DOHH2 (cell line): ENCODE measurements around the gene NQO2.
"Not testable (repeated sequence)": the region's sequence is repeated elsewhere in the genome, so short reads cannot be mapped to it uniquely, and the experiment has no call there.

Experiments used
- H3F3A ChIP-seq: fragments of 200-600 bp; sonication (generic), shearing (Covaris generic); 2 replicates; pipeline ENCODE4 v1.6.0; 2016; ENCODE audit warnings: antibody characterized with exemption, mild to moderate bottlenecking; ENCODE audit not compliant: control insufficient read depth, insufficient read depth
- H3K27ac ChIP-seq: fragments of 200-600 bp; sonication (generic); 2 replicates; pipeline ENCODE4 v1.5.1; 2014; ENCODE audit warnings: low read depth, mild to moderate bottlenecking, low read length, moderate library complexity
- H3K27me3 ChIP-seq: fragments of 200-600 bp; sonication (generic); 2 replicates; pipeline ENCODE4 v1.6.1; 2014; ENCODE audit warnings: mild to moderate bottlenecking, low read length, mixed read lengths; ENCODE audit not compliant: control insufficient read depth
- H3K36me3 ChIP-seq: fragments of 200-600 bp; sonication (generic); 2 replicates; pipeline ENCODE4 v1.6.1; 2014; ENCODE audit warnings: mild to moderate bottlenecking, low read length, moderate library complexity, mixed read lengths; ENCODE audit not compliant: control insufficient read depth
- H3K4me1 ChIP-seq: fragments of 200-600 bp; sonication (generic); 2 replicates; pipeline ENCODE4 v1.6.1; 2014; ENCODE audit warnings: mild to moderate bottlenecking, low read length, mixed read lengths; ENCODE audit not compliant: control insufficient read depth
- H3K4me2 ChIP-seq: fragments of 200-600 bp; sonication (generic); 2 replicates; pipeline ENCODE4 v1.6.0; 2014; ENCODE audit warnings: mild to moderate bottlenecking, low read length, moderate library complexity
- H3K4me3 ChIP-seq: fragments of 200-600 bp; sonication (generic); 2 replicates; pipeline ENCODE4 v1.5.1; 2014; ENCODE audit warnings: mild to moderate bottlenecking, low read length, mixed read lengths
- H3K79me2 ChIP-seq: fragments of 200-600 bp; sonication (generic); 2 replicates; pipeline ENCODE4 v1.6.1; 2014; ENCODE audit warnings: mild to moderate bottlenecking, low read length, mixed read lengths; ENCODE audit not compliant: control insufficient read depth
- H3K9me2 ChIP-seq: fragments of 200-600 bp; sonication (generic); replicated peaks from 2 replicates; pipeline ENCODE4 v1.6.1; 2014; ENCODE audit warnings: mild to moderate bottlenecking, low read length, mixed read lengths; ENCODE audit not compliant: control insufficient read depth
- H3K9me3 ChIP-seq: fragments of 200-600 bp; sonication (generic); 2 replicates; pipeline ENCODE4 v1.6.1; 2014; ENCODE audit warnings: antibody characterized with exemption, low read length, mixed read lengths; ENCODE audit not compliant: control insufficient read depth, insufficient read depth
- H4K20me1 ChIP-seq: fragments of 200-600 bp; sonication (generic); 2 replicates; pipeline ENCODE4 v1.6.0; 2014; ENCODE audit warnings: low read depth, mild to moderate bottlenecking, antibody characterized with exemption, low read length, moderate library complexity; ENCODE audit not compliant: control insufficient read depth, insufficient read depth
- CTCF ChIP-seq: fragments of 200-600 bp; sonication (generic); IDR thresholded peaks from one replicate; pipeline ENCODE4 v1.5.1; 2014; ENCODE audit warnings: antibody characterized with exemption, mild to moderate bottlenecking, low read depth, low read length; ENCODE audit not compliant: poor library complexity, severe bottlenecking
- EZH2phosphoT487 ChIP-seq: fragments of 200-600 bp; sonication (generic); IDR thresholded peaks from 2 replicates; pipeline ENCODE4 v1.6.1; 2017; ENCODE audit warnings: borderline replicate concordance, mild to moderate bottlenecking, antibody characterized with exemption, low read length, moderate library complexity, mixed read lengths

Gene NQO2

GRCh38 chr6:2992330-2992979 lies 7.2 kb upstream of the NQO2 start:
- Histone ChIP-seq H3F3A (peaks cover 14% of the 10 kb centered on the region), H3K4me1 (peaks cover 42% of the 10 kb centered on the region), H3K4me3 (no peak overlapping the region), H3K36me3 (no peaks in the 10 kb centered on the region), H3K9me3 (no peaks in the 10 kb centered on the region), H3K4me2 (no peak overlapping the region), H3K27me3 (no peaks in the 10 kb centered on the region), H3K9me2 (no peaks in the 10 kb centered on the region), H3K27ac (no peak overlapping the region), H4K20me1 (no peaks in the 10 kb centered on the region), H3K79me2 (no peaks in the 10 kb centered on the region)
- no peak for TF ChIP-seq CTCF
- no peak for TF ChIP-seq EZH2phosphoT487

- Histone ChIP-seq H3K9me3 (no peaks in the 10 kb centered on the region), H3K27me3 (no peaks in the 10 kb centered on the region), H3K36me3 (no peaks in the 10 kb centered on the region), H3K4me2 (no peak overlapping the region), H3K9me2 (no peaks in the 10 kb centered on the region), H3K4me3 (no peak overlapping the region), H4K20me1 (no peaks in the 10 kb centered on the region), H3K4me1 (peaks cover 40% of the 10 kb centered on the region), H3F3A (peaks cover 8% of the 10 kb centered on the region), H3K27ac (no peak overlapping the region), H3K79me2 (no peaks in the 10 kb centered on the region)
- TF ChIP-seq CTCF = no peak
- TF ChIP-seq EZH2phosphoT487 = no peak
Measured at GRCh38 chr6:2993755-2994317, 5.9 kb upstream of the NQO2 start.

GRCh38 chr6:2998249-2998997 lies 1.3 kb upstream of the NQO2 start:
- H3K27ac ChIP-seq, H3K27me3 ChIP-seq, H3K9me2 ChIP-seq, H4K20me1 ChIP-seq, H3F3A ChIP-seq, H3K9me3 ChIP-seq, H3K36me3 ChIP-seq, H3K79me2 ChIP-seq: not testable (repeated sequence)
- peaks cover 45% of the 10 kb centered on the region for H3K4me1 ChIP-seq
- peak; percentile 58 for TF ChIP-seq CTCF
- peak overlapping the region; percentile 90 for H3K4me3 ChIP-seq
- peak overlapping the region; percentile 97 for H3K4me2 ChIP-seq
